HG02885 (cell line): ENCODE results near the gene CCDC169.

Experiments used
- ATAC-seq: cut with Tn5 transposase; IDR thresholded peaks from one replicate; pipeline ENCODE4 v1.9.1; 2021; ENCODE audit warnings: mild to moderate bottlenecking; ENCODE audit not compliant: unreplicated experiment, poor library complexity

CCDC169 gene

GRCh38 chr13:36248700-36249099 is 48.9 kb downstream of the CCDC169 start:
- no peak for ATAC-seq

DNA sequence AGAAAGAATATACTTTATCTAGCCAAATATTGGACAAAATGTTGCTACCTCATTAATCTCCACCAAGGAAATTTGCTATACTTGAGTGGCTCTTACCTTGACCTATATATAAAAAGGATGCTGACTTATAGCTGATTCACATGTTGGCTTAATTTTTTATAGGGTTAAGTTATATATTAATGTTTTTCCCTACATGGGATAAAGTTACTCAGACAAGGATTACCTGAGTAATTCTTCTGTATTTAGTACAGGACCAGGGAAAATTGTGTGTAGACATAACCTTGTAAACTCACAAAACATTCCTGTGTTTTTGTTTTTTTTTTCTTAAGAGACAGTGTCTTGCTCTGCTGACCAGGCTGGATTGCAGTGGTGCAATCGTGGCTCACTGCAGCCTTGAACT is 52.6 kb downstream of the CCDC169 start:
- ATAC-seq, result no peak

DNA sequence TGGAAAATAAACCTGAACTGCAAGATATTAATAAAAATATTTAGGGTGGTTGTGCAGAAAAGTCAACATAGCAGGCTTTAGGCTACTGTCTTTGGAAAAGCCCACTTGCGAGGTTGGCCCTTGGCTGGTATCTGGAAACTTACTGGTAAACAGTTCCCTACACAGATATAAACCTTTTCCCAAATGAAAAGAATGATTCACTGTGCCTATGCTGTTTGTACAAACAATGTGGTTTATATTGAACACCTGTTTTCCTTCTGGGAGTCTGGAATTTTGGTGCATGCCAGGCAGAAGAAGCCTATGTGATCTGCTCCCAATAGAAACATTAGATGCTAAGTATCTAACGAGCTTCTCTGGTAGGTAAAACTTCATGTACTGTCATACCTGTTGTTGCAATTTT is 53.5 kb downstream of the CCDC169 start:
- no peak for ATAC-seq

GRCh38 chr13:36242761-36243160 is 54.9 kb downstream of the CCDC169 start:
- ATAC-seq, result no peak

- no peak for ATAC-seq
These were observed 66.4 kb downstream of the CCDC169 start for GRCh38 chr13:36231236-36231635.

DNA sequence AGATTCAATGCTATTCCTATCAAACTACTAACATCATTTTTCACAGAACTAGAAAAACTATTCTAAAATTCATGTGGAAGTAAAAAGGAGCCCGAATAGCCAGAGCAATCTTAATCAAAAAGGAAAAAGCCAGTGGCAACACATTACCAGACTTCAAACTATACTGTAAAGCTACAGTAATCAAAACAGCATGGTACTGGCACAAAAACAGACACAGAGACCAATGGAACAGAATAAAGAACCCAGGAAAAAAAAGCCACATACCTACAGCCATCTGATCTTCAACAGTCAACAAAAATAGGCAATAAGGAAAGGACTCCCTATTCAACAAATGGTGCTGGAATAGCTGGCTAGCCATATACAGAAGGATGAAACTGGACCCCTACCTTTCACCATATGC is 72.9 kb downstream of the CCDC169 start:
- no peak for ATAC-seq

DNA sequence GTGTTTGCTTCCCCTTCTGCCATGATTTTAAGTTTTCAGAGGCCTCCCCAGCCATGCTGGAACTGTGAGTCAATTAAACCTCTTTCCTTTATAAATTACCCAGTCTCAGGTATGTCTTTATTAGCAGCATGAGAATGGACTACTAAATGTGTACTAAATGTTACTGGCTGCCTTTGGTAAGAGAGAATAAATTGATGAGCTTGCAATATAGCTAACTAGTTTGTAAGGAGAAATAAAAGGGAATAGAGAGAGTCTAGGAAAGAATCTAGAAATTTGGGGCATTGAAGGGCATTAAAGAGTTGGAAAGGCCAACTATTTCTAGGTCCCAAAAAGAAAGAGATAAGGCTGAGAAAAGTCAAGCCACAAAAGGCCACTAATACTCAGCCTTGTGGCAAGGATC is 77.7 kb downstream of the CCDC169 start:
- no peak for ATAC-seq

- ATAC-seq, result no peak
These were observed 80.2 kb downstream of the CCDC169 start for GRCh38 chr13:36217456-36217855.

GRCh38 chr13:36214163-36214921 is 83.3 kb downstream of the CCDC169 start, which contains the start of gene SOHLH2:
Gene SOHLH2 (minus strand): TSS chr13:36214556. CDS start chr13:36214526, 30 bp downstream.
- no peak for ATAC-seq

GRCh38 chr13:36212789-36213188 is 84.8 kb downstream of the CCDC169 start:
- no peak for ATAC-seq

DNA sequence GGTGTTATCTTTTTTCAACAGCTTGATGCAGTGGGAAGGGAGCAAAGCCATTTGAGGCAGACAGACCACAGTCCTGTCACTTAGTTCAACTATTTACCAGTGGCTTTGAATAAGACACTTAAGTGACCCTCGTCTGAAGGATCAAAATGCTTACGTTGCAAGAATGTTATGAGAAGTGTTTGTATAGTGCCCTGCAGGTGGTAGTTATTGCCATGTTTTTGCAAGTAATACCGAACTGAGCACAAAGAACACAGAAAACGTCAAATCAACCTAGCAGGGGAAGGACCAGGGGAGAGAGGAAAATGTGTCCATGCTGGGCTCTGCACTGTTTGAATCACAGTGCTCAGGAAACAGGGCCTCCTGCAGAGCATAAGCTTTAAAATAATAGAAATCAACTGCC is 86.0 kb downstream of the CCDC169 start:
- ATAC-seq, result no peak

GRCh38 chr13:36210738-36211137 is 86.9 kb downstream of the CCDC169 start:
- ATAC-seq, result no peak

- ATAC-seq, result no peak
These were observed 89.9 kb downstream of the CCDC169 start for GRCh38 chr13:36207672-36208071.

DNA sequence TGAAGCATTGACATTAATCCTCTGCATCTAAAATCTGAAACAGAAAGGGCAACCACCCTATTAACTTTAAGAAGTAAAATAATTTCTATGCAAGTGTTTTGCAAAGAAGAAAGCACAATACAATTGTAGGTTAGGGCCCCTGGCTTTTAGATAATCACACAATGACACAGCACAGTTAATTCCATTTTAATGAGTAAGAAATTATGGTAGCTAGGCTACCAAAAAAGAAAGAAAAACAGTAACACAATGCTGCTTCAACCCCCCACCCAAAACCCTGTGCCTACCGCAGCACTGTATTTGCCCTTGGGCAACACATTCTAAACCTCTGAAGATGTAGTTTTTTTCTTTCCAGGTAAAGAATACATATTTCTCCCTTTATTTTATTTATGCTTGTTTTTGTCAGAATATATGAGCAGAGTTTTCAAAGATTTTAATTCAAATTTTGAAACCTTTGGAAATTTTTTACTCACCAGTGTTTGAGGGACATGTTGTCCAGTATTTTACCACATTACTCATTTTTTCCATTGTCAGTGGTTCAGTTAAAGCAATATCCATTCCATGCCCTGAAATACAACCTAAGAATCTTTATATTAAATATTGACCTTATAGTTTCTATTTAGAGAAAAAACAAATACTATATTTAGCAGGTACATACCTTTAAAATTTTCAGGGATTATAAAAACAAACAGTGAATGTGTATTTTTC is 104.3 kb downstream of the CCDC169 start:
- no peak for ATAC-seq

DNA sequence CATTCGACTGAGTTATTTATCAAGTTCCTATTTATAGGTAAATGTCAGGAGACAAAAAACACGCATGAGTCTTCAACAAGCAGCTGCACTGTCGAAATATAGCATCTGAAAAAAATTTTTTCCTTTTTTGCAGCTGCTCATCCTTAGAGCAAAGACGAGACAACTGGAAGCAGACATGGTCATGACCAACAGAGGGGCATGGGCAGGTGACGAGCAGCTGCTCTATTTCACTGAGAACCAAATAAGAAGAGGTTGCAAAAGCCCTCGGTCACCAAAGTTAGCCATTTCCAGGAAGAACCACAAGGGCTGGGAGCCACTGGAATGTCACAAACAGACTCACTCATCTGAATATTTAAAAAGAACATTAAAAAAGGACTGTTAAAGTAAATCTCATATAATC is 105.4 kb downstream of the CCDC169 start:
- no peak for ATAC-seq

DNA sequence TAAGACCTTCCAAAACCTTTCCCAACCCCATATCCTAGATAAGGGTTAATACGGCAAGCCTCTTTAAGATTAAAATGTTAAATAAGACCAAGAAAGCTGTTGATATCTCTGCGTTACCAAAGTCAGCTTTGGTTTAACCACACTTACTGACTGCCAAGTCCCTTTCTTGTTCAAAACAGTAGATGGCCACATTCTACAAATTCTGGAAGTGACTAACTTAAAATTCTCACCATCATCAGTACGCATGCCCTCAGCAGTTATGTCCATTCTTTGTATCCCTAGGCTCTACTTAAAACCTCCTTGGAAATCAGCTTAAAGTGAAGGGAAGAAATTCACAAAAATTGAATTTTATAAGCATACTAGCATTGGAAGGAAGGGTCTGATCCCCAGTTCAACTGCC is 106.8 kb downstream of the CCDC169 start:
- no peak for ATAC-seq

DNA sequence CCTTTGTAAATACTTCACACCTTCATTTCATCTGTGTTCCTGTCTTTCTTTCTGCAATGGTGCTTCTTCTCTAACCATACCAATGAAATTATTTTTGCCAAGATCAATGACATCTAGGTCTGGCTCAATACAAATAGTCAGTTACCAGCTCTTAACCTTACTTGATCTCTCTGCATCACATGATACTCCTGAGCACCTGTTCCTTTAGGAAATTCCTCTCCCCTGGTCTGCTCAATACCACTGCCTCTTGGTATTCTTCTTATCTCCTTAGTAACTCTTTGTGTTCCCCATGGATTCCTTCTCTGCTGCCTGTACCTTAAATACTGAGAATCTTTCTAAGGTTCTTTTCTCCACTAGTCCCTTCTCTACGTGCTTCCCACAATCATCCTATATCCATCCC is 109.2 kb downstream of the CCDC169 start:
- no peak for ATAC-seq

DNA sequence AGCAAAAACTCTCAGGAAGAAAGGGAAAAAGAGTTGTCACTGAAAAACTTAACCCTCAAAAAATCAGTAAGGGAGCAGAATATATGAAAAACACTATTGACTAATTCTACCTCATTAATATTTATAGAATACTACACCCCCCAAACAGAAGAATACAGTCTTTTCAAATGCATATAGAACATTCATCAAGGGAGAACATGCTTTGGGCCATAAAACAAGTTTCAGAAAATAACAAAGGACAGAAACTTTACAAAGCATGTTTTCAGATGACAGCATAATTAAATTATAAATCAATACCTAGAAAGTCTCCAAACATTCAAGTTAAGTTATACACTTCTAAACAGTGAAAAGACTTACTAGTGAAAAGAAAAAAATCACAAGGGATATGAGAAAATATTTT is 113.7 kb downstream of the CCDC169 start:
- ATAC-seq, result no peak
